Measurements from ENCODE around the gene C6orf136. TPM values are rescaled to one million over a fixed set of nuclear protein-coding genes. Genes with fewer than 3 reads are reported as not detected.
A peak's percentile ranks its signal among the peaks of the same experiment; 100 is the strongest.

The C6orf136 gene
- total and polyA plus RNA-seq, 9 of the 15 experiments (the other 6 are each of a cell fraction or from before 2014, with no cell fraction given), result 14.1 to 63.1 (median 18.4) TPM

GRCh38 chr6:30686908-30687658, 40.1 kb downstream of the C6orf136 start (continued):
- TF ChIP-seq, protein P1, sequence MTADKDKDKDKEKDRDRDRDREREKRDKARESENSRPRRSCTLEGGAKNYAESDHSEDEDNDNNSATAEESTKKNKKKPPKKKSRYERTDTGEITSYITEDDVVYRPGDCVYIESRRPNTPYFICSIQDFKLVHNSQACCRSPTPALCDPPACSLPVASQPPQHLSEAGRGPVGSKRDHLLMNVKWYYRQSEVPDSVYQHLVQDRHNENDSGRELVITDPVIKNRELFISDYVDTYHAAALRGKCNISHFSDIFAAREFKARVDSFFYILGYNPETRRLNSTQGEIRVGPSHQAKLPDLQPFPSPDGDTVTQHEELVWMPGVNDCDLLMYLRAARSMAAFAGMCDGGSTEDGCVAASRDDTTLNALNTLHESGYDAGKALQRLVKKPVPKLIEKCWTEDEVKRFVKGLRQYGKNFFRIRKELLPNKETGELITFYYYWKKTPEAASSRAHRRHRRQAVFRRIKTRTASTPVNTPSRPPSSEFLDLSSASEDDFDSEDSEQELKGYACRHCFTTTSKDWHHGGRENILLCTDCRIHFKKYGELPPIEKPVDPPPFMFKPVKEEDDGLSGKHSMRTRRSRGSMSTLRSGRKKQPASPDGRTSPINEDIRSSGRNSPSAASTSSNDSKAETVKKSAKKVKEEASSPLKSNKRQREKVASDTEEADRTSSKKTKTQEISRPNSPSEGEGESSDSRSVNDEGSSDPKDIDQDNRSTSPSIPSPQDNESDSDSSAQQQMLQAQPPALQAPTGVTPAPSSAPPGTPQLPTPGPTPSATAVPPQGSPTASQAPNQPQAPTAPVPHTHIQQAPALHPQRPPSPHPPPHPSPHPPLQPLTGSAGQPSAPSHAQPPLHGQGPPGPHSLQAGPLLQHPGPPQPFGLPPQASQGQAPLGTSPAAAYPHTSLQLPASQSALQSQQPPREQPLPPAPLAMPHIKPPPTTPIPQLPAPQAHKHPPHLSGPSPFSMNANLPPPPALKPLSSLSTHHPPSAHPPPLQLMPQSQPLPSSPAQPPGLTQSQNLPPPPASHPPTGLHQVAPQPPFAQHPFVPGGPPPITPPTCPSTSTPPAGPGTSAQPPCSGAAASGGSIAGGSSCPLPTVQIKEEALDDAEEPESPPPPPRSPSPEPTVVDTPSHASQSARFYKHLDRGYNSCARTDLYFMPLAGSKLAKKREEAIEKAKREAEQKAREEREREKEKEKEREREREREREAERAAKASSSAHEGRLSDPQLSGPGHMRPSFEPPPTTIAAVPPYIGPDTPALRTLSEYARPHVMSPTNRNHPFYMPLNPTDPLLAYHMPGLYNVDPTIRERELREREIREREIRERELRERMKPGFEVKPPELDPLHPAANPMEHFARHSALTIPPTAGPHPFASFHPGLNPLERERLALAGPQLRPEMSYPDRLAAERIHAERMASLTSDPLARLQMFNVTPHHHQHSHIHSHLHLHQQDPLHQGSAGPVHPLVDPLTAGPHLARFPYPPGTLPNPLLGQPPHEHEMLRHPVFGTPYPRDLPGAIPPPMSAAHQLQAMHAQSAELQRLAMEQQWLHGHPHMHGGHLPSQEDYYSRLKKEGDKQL (CRISPR knock-in tag; IDR thresholded peaks at IDR 0.05; ENCODE audit: borderline replicate concordance), result no peak
- peak; percentile 59; the same call in 1 of the 2 replicates for TF ChIP-seq ZNF444 (CRISPR knock-in tag; IDR thresholded peaks at IDR 0.05)
- peak; percentile 94 for TF ChIP-seq SOX6 (IDR thresholded peaks at IDR 0.05)
- peak in 1 of 2 experiments; percentile 65; a peak in 1 of 4 replicates for TF ChIP-seq SRF (CRISPR knock-in tag; IDR thresholded peaks at IDR 0.05)
- TF ChIP-seq RBBP5 (IDR thresholded peaks at IDR 0.05; ENCODE audit: borderline replicate concordance, insufficient read depth, low read length, poor library complexity, severe bottlenecking), result no peak
- TF ChIP-seq PRDM10 (IDR thresholded peaks at IDR 0.05; ENCODE audit: partially characterized antibody), result peak; percentile 83
- no peak for TF ChIP-seq HEY1 (CRISPR knock-in tag; IDR thresholded peaks at IDR 0.05; ENCODE audit: borderline replicate concordance)
- TF ChIP-seq RB1 (IDR thresholded peaks at IDR 0.05; ENCODE audit: low read depth), result peak; percentile 83
- no peak for TF ChIP-seq MED1 (CRISPR knock-in tag; IDR thresholded peaks at IDR 0.05; ENCODE audit: borderline replicate concordance)
- TF ChIP-seq, protein P2, sequence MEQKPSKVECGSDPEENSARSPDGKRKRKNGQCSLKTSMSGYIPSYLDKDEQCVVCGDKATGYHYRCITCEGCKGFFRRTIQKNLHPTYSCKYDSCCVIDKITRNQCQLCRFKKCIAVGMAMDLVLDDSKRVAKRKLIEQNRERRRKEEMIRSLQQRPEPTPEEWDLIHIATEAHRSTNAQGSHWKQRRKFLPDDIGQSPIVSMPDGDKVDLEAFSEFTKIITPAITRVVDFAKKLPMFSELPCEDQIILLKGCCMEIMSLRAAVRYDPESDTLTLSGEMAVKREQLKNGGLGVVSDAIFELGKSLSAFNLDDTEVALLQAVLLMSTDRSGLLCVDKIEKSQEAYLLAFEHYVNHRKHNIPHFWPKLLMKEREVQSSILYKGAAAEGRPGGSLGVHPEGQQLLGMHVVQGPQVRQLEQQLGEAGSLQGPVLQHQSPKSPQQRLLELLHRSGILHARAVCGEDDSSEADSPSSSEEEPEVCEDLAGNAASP (IDR thresholded peaks at IDR 0.05), result no peak
- no peak for TF ChIP-seq ZNF277 (CRISPR knock-in tag; IDR thresholded peaks at IDR 0.05; ENCODE audit: borderline replicate concordance)
- TF ChIP-seq, protein P3, sequence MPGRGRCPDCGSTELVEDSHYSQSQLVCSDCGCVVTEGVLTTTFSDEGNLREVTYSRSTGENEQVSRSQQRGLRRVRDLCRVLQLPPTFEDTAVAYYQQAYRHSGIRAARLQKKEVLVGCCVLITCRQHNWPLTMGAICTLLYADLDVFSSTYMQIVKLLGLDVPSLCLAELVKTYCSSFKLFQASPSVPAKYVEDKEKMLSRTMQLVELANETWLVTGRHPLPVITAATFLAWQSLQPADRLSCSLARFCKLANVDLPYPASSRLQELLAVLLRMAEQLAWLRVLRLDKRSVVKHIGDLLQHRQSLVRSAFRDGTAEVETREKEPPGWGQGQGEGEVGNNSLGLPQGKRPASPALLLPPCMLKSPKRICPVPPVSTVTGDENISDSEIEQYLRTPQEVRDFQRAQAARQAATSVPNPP (IDR thresholded peaks at IDR 0.05; ENCODE audit: borderline replicate concordance, insufficient read depth, insufficient read length), result no peak

Measured in K562 (cell line).